PC-3 (cell line): ENCODE data around the gene LRRC59.

Experiments used
- EZH2 ChIP-seq: fragments of 300-600 bp; sonication (generic); IDR thresholded peaks from one replicate; pipeline ENCODE4 v1.6.1; 2017; ENCODE audit warnings: antibody characterized with exemption, mild to moderate bottlenecking, low read length; ENCODE audit not compliant: unreplicated experiment
- EZH2phosphoT487 ChIP-seq: fragments of 300-600 bp; sonication (generic); IDR thresholded peaks from 2 replicates; pipeline ENCODE4 v1.6.1; 2018; ENCODE audit warnings: mild to moderate bottlenecking, antibody characterized with exemption, low read length, borderline replicate concordance
- TF ChIP-seq, protein P1 (sequence below): fragments of 300-600 bp; sonication (generic); conservative IDR thresholded peaks from 2 replicates; pipeline ENCODE4 v1.5.1; 2017; ENCODE audit warnings: antibody characterized with exemption, low read depth, mild to moderate bottlenecking, low read length

DNA sequence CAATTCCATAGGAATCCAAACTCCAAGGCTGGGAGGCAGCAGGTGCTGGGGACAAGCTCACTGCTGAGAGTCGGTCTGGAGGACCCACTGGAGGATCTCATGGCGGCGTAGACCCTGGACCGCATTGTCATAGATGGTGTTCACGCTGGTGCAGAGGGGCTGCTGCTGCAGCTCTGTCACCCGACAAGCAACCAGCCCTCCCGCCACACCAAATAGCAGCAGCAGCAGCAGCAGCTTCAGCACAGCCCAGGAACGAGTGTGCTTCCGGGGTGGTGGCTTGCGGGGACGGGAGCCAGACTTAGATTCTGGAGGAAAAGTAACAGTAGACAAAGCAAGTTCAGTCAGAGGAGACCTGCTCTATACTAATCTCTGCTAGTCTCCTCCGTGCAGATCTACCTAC lies 14.4 kb downstream of the LRRC59 start:
- TF ChIP-seq, protein P1, sequence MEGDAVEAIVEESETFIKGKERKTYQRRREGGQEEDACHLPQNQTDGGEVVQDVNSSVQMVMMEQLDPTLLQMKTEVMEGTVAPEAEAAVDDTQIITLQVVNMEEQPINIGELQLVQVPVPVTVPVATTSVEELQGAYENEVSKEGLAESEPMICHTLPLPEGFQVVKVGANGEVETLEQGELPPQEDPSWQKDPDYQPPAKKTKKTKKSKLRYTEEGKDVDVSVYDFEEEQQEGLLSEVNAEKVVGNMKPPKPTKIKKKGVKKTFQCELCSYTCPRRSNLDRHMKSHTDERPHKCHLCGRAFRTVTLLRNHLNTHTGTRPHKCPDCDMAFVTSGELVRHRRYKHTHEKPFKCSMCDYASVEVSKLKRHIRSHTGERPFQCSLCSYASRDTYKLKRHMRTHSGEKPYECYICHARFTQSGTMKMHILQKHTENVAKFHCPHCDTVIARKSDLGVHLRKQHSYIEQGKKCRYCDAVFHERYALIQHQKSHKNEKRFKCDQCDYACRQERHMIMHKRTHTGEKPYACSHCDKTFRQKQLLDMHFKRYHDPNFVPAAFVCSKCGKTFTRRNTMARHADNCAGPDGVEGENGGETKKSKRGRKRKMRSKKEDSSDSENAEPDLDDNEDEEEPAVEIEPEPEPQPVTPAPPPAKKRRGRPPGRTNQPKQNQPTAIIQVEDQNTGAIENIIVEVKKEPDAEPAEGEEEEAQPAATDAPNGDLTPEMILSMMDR, result no peak
- TF ChIP-seq EZH2 (no peak), EZH2phosphoT487 (no peak)
